CD4-positive, alpha-beta T cell treated with Interleukin-6 at 100 ng/mL for 8 hours (primary cell): Measurements from ENCODE around the gene FOXL3.
A peak's percentile ranks its signal among the peaks of the same experiment; 100 is the strongest.
"Not testable (repeated sequence)": the region's sequence is repeated elsewhere in the genome, so short reads cannot be mapped to it uniquely, and the experiment has no call there.

ENCODE experiments used
- DNase-seq: peaks from one replicate; pipeline ENCODE4 v3.0.0-alpha.2; 2020; ENCODE audit warnings: mixed read lengths, low spot score

The FOXL3 gene

DNA sequence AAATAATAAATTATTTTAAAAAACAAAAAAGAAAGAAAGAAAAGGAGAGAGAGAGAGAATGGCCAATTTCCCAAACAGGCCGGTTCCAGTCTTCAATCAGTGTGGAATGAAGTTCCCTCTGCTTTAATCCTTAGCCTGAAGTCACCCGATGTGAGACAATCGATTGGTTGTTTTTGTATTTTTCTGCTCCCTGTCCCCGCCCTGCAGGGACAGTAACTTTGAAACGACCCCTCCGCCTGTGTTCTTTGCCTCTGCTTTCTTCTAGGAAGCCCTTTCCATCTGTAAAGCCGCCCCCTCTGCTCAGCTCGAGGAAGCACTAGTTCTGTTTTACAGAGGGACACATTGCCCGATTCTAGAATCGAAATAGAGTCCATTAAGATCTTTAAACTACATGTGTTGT, 33.4 kb downstream of the FOXL3 start:
- DNase-seq = no peak

DNA sequence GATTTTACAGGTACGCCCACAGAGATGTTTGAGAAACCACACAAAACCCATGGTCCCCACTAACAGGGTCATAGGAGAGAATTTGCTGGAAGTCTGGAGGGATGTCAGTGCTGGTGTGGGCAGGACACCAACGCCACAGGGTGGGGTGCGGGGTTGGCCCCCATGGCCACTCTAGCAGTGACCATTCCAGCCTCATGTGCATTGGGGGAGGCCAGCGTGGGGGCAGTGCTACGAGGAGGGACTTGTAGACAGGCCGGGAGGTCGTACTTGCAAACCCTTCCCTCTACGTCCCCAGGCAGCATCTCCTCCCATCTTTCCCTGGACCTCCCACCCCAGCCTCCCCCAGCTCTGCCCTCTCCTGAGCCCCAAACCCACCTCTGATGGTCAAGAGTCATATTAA, 34.0 kb downstream of the FOXL3 start:
- no peak for DNase-seq

DNA sequence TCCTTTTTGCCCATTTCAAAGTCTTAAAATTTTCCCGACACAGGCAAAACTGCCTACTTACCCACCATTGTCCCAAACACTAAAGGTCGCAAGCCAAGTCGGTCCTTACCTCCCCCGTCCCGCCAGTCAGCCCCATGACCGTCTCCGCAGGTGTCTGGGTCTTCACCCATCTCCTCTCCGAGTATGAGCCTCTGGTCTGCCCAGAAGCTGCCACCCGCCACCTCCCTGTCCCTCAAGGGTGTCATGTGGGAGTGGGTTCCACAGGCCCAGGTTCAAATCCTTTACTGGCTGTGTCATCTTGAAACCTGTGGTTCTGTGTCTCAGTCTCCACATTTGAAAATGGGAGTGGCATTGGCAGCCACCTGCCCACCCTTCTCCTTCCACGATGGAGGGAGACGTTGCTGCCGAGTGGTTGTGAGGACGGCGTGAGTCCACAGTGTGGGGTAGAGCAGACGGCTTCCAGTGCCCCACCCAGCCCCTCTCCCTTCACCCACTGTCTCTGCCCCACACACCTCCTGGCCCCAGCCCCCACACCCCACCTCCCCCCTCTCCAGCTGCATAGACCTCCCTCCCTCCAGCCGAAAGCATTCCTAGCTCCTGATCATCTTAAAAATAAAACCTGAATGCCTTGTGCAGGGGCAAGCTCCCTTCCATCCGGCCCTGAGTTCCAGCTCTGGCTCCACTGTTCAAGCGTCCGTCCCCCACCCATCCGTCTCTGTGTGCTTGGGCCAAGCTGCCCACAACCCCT, 35.3 kb downstream of the FOXL3 start:
- DNase-seq = no peak

DNA sequence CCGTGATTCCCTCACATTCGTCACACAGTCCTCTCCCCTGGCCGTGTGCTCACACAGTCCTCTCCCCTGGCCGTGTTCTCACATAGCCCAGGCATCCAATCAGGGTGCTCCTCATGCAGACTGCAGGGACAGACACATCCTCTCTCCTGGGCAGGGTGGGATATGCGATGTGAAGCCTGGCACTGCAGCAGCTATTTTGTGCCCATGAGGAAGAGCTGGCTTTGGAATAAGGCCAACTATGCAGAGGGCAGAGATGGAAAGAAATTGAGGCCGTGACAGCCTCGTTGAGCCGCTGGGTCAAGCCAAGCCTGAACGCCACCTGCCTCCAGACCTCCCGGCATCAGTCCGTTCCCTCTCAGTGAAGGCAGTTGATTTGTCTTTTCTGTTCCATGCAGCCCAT, 35.8 kb downstream of the FOXL3 start:
- DNase-seq = no peak

DNA sequence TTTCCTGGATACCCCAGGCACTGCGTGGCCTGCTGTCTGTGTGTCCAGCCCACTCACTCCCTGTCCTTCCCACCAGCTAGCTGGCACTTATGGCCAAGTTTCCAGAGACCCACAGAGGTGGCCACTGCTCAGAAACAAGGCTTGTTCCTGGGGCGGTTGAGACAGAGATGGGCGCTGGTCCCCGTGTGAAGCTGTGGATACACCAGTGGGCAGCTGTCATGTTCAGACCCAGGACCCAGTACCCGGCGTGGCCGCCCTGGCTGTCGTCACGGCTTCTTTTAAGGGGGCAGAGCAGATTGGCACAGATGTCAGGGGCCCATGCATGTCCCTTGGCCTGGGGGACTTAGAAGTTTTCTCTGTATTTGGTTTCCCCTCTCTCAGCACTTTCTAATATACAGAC, 36.3 kb downstream of the FOXL3 start:
- no peak for DNase-seq

DNA sequence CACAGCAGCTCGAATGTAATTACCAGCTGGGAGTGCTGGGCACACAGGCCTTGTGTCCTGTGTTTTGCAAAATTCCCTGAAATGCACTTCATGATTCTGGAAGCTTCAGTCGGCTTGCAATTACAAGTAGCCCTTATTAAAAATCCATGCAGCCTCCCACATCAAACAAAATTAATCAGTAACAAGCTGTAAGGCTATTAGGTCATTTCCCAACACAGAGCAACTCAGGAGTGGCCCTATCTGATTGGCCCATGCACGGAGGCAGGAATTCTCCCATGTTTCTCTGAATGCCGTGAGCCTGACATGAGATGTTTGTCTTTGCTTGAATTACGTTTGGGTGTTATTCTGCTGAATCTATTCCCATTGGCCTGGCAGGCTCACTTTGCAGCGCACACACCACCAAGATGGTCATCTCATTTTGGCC, 36.9 kb downstream of the FOXL3 start:
- no peak for DNase-seq

DNA sequence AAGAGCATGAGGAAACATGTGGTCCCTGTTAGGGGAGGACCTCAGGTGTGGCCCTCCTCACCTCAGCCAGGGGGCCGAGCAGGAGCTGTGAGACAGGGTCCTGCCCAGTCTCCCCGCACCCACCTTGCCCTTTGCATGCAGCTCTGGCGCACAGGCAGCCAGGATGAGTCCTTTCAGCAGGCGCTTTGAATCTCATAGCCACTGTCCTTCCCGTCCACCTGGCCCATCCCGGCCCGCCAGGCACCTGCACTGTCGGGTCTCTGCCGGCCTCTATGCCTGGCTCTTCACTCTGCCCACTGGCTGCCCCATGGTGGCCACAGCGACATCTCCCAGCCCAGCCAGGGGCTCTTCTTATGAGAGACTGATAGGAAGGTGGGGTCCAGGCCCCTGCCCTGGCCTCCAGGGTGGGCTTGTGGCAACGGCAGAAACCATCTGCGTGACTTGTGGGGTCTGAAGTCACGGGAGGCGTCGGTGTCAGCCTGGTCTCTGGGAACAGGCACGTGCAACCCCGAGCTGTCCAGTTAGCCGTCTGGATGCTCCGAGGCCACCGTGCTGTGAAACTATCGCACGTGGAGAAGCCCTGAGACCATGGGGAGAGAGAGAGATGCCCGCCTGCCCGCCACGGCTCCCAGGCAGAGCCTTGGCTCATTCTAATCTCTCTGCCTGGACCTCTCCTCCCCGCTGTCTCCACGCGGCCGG, 37.4 kb downstream of the FOXL3 start:
- DNase-seq = no peak

DNA sequence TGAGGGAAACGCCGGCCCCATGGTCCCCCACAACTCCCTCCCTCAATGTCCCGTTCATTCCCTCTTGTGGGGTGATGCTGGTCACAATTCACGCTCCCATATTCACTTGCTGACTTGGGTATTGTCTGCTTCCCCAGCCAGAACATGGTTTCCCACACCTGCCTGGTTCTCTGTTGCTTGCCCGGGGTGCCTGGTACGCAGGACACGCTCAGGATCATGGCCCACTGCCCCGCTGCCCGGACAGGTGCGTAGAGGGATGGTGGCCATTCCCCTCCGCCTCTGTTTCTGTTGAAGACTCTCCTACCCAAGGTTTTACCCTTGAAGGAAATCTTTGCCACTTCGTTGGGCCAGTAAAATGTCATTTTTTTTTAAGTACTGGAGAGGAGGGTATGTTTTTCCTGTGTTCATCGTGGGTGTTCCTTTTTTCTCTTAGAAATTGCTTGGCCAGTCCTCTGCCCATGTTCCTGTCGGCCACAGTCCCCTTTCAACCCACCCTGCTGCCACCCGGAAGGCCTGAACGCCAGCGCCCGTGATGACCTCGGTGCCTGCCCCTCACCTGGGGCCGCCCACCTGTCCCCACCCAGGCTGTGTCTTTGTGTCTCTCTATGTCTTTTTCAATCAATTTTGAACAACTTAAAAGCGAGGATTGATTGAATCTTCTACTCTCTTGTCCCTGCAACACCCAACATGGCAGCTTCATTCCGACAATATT, 38.2 kb downstream of the FOXL3 start:
- DNase-seq = no peak

DNA sequence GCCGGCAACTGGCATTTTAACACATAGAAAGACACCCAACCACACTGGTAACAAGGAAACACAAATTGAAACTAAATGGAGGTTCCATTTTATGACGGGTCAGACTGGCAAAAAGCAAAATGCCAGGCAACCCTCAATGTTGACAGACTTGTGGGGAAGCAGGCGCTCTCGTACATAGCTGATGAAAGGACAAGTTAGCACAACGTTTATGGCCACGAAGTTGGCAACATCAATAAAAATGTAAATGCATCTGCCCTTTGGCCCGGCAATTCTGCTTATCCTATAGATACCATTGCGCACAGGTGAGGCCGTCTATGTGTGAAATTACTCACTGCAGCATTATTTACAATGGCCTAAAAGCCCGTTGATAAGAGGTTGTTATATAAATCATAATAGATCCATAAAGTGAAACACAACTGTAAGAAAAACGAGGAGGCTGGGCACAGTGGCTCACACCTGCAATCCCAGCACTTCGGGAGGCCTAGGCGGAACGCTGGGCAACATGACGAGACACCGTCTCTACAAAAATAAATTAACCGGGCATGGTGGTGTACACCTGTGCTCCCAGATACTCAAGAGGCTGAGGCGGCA, 39.8 kb downstream of the FOXL3 start:
- DNase-seq = no peak

DNA sequence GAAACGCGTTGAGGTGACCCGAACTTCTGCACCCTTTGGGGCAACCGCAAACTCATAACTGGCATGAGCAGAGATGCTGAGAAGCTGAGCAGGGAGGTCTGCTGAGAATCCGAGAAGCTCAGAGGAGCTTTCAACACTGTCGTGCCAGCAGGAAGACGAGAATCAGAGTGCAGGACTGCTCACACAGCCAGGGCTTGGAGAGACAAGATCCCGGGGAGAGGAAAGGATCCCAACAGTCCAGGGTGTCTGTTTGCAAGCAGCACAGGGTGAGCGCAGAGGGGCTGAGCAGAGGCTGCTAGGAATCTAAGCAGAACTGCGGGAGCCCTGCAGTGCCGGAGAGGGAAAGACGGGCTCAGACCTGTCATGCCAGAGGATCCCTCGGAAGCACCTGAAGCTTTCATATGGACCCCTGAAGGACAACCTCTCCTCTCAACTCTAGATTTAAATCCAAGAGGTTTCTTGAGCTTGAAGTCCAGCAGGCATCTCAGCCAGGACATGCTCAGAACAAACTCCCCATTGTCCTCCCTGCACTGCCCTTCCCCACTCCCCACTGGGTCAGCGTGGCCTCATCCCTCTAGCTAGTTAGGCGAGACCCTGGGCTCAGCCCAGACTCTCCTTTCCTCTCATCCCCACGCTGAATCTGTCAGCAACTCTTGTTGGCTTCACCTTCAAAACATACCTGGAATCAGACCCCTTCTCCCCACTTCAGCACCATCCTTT, 40.7 kb downstream of the FOXL3 start:
- DNase-seq = no peak

DNA sequence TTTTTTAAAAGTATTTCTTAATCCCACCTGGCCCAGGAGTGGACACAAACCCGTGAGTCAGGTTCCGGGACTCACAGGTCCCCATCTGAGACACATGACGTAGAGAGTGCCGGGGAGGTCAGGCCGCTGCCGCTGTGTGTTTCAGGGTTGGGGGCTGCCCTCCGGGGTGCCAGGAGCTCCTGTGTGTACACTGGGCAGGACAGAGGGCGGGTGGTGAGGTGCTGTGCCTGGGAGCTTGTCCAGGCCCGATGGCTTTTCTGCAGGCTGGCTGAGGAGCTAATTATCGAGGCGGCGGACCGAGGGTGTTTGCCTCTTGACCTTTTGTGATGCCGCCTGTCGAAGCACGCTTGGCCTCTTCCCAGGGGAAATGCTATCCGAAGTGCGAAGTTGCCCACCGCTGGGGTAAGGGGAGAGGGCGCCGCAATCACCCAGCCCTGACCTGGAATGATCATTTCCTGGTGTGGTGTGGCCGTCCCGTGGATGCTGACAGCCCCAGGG, 42.1 kb downstream of the FOXL3 start:
- no peak for DNase-seq

DNA sequence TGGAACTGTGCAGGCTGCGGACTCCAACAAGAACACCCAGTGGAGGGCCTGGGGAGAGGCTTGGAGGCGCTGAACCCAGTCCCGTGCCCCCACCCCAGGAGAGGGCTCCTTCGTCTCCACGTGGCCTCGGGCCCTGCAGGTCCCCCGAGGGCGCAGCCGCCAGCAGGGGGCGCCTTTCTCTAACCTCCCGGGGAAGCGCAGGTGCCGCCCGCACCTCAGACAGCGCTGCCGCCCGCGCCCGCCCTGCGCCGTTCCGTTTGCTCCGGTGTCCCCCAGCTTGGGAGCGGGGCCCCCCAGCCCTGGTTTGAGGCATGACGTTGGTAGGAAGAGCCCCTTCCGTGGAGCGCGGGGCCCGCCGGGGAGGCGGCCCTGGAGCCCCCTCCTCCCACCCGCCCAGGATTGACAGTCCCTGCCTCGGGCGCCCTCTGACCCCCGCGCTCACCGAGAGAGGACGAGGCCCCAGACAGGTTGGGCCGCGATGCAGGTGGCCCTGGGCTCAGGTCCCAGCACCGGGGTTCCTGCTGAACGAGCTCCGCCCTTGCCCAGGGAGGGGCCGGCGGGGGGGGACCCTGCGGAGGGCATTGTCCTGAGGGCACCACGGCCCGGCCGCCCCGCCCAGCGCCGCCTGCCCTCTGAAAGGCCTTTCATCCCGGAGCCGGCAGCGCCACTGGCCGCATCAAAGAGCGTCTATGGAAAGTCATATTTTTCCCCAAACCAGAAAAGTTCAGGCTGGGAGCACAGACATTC, 42.8 kb downstream of the FOXL3 start:
- DNase-seq = peak; percentile 86

DNA sequence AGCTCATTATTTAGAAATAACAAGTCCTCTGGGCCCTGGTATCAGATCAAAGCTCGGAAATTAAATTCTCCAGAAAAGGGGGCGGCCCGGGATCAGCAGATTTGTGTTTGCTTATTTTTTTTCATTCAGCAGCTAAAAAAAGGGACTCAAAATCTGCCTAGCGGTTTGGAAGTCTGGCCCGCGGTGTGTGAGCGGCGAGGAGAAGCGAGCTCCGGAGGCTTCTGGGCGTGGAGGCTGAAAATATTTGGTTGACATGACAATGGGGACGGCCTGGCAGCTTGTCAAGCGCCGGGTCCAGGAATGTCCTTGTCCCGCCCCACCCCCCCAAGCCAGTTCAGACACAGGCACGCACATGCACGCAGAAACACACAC, 43.4 kb downstream of the FOXL3 start:
- DNase-seq = no peak

DNA sequence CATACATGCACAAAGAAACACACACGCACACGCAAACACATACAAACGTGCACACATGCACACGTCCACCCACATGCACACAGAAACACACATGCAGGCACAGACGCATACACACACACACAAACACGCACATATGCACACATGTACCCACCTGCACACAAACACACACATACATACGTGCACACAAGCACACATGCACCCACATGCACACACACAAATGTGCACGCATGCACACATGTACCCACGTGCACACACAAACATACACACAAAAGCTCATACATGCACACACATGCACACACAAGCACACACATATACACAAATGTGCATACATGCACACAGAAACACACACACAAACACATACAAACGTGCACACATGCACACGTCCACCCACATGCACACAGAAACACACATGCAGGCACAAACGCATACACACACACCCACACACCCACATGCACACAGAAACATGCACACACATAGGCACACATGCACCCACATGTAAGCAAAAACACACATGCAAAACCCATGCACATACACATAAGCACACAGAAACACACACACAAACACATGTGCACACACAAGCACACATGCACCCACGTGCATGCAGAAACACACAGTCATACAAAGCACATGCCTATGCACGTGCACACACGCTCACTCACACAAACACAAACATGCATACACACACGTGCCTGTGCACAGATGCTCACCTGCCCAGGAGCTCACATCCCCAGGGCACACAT, 44.8 kb downstream of the FOXL3 start:
- no peak for DNase-seq

DNA sequence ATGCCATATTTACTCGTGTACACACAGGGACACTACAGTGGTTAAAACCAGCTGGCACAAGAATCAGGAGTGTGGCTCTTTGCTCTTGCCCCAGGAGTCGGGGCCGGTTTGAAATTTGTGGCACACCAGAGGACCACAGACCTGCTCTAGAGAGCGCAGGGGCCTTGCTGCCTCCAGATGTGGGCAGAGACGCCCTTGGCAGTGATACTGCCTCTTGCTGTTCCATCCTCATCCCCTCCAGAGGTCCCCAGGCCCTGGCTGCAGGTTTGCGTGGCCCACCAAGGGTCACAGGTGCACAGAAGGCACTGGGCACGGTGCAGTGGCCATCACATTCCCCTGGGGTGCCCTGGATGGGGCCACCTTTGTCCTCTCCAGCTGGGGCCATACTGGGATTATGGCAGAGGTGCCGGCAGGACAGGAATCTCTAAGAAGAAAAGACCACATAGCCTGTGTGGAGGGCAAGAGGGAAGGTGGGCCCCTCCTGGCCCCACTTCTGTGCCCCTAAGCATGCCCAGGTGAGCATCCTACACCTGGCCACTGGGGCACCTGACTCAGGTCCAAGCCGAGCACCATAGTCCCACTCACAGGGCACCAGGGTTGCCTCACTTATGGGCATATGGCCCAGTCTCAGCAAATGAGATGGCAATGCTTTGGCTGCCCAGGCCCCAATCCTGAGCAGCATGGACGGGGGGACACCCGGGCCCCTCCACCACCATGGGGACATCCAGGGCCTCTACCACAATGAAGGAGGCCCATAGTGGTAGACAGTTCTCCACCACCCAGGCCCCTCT, 45.6 kb downstream of the FOXL3 start:
- no peak for DNase-seq

DNA sequence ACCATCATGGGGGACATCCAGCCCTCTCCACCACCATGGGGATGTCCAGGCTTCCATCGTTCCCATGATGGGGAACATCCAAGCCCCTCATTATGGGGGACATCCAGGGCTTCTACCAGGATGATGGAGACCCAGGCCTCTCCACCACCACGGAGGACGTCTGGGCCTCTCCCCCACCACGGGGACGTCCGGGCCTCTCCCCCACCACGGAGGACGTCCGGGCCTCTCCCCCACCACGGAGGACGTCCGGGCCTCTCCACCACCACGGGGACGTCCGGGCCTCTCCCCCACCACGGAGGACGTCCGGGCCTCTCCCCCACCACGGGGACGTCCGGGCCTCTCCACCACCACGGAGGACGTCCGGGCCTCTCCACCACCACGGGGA, 46.2 kb downstream of the FOXL3 start:
- DNase-seq = not testable (repeated sequence)

DNA sequence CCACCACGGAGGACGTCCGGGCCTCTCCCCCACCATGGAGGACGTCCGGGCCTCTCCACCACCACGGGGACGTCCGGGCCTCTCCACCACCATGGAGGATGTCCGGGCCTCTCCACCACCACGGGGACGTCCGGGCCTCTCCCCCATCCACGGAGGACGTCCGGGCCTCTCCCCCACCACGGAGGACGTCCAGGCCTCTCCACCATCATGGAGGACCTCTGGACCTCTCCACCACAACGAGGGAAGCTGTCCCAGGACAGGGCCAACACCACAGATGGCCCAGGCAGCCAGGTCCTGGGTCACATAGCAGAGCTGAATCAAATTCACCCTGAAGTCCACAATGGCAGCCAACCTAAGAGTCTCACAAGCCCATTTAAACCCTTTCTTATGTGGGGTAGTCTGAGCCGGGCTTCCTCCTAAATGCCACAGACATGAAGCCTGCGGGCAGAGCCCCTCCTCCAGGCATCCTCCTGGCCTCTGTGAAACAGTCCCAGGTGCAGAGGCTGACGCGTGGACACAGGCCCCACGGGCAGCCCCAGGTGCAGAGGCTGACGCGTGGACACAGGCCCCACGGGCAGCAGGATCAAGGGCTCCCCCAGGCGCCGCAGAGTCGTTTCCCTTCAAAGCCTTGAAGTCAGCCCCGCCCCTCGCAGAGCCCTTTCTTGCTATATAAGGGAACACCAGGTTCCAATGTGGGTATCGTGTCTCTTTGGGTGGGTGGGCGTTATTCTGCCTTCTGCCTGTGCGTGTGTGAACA, 47.0 kb downstream of the FOXL3 start:
- DNase-seq = no peak

DNA sequence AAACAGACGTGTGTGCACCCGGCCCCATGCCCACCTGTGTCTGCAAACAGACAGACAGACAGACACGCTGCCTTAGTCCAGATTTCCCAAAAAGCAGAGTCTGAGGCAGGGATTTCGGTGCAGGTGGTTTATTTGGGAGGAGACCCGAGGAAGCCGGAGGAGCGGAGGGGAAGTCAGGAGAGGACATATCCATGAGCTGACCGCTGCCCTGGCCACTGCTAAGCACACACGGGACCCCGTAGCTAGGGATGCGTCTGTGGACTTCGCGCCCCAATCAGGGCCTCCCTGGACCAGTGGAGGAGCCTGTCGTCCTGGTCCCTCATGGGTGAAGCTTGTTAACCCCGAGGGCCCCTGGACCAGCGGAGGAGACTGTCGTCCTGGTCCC, 47.6 kb downstream of the FOXL3 start:
- no peak for DNase-seq
